GM12865 (cell line): ENCODE measurements around the gene FAS.

Experiments used
- DNase-seq: peaks from one replicate; pipeline ENCODE4 v3.0.0; 2010; ENCODE audit warnings: low read depth
- H3K4me3 ChIP-seq: 2 replicates; pipeline ENCODE4 v1.5.1; 2011; ENCODE audit warnings: mild to moderate bottlenecking, low read depth, low read length, control low read depth
- TF ChIP-seq, protein P1 (sequence below): IDR thresholded peaks from 2 replicates; pipeline ENCODE4 v1.5.1; 2011; ENCODE audit warnings: low read length, control low read depth, low read depth, inconsistent platforms; ENCODE audit not compliant: insufficient read depth; ENCODE audit errors: missing control alignments

The FAS gene

DNA sequence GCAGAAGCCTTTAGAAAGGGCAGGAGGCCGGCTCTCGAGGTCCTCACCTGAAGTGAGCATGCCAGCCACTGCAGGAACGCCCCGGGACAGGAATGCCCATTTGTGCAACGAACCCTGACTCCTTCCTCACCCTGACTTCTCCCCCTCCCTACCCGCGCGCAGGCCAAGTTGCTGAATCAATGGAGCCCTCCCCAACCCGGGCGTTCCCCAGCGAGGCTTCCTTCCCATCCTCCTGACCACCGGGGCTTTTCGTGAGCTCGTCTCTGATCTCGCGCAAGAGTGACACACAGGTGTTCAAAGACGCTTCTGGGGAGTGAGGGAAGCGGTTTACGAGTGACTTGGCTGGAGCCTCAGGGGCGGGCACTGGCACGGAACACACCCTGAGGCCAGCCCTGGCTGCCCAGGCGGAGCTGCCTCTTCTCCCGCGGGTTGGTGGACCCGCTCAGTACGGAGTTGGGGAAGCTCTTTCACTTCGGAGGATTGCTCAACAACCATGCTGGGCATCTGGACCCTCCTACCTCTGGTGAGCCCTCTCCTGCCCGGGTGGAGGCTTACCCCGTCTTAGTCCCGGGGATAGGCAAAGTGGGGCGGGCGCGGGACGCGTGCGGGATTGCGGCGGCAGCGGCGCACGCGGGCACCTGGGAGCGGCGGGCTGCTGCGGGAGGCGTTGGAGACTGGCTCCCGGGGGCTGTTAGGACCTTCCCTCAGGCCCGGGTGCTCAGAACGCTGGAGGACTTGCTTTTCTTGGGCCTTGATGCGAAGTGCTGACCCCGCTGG, at the start of gene FAS:
Gene FAS, plus strand, starts transcription at position 415 of the 777 bp plus-strand sequence. Its CDS starts 79 bp downstream, at position 494.
- TF ChIP-seq, protein P1, sequence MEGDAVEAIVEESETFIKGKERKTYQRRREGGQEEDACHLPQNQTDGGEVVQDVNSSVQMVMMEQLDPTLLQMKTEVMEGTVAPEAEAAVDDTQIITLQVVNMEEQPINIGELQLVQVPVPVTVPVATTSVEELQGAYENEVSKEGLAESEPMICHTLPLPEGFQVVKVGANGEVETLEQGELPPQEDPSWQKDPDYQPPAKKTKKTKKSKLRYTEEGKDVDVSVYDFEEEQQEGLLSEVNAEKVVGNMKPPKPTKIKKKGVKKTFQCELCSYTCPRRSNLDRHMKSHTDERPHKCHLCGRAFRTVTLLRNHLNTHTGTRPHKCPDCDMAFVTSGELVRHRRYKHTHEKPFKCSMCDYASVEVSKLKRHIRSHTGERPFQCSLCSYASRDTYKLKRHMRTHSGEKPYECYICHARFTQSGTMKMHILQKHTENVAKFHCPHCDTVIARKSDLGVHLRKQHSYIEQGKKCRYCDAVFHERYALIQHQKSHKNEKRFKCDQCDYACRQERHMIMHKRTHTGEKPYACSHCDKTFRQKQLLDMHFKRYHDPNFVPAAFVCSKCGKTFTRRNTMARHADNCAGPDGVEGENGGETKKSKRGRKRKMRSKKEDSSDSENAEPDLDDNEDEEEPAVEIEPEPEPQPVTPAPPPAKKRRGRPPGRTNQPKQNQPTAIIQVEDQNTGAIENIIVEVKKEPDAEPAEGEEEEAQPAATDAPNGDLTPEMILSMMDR: no peak
- H3K4me3 ChIP-seq: peak within 1 kb of the TSS; percentile 97
- peak; percentile 94 for DNase-seq

DNA sequence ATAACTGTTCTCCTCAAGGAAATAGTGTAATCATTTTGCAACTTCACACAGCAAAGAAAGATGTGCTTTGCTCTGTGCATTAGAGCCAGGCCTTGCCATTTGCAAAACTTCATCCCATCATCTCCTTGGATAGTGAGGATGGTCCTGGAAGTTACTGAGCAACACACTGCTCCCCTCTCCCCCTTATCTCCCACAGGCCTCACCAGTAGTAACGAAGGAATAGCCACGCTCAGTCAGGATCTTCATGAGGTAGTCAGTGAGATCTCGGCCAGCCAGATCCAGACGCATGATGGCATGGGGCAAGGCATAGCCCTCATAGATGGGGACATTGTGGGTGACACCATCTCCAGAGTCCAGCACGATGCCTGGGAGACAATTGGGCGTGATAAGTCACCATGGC, 49.6 kb upstream of the FAS start:
- H3K4me3 ChIP-seq: no peak overlapping the region
- TF ChIP-seq, protein P1: no peak
- DNase-seq: no peak

DNA sequence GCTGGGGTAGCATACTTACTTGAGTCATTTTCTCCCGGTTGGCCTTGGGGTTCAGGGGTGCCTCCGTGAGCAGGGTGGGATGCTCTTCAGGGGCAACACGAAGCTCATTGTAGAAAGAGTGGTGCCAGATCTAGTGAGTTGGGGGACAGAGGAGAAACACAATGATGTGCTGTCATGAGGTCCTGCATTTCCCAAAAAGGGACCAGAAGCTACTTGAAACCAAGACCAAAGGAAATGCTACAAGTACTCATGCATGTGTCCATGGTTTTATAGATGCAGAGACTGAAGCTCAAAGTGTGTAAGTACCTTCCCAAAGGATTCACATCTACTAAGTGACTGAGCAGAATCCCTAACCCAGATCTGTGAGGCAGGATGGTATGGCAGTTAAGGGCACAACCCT, 46.8 kb upstream of the FAS start:
- no peak for DNase-seq
- no peak overlapping the region for H3K4me3 ChIP-seq
- TF ChIP-seq, protein P1: no peak

DNA sequence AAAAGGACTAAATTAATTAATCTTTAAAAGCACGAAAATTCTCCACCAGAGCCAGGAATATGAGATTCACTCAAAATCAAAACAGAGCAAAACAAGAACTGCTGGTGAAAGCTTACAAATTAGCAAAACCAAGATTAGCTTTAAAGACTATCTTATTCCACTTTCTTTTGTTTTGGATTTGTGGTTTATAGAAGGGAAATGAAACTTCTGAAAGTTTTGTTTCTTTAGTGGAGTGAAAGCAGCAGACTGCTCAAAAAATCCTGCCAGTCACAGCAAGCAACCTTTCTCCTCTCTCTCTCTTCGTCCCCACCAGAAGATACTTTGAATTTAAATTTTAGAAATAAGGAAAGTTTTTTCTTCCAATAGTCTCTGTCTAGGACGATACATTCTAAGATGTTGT, 45.8 kb upstream of the FAS start:
- DNase-seq: peak; percentile 42
- H3K4me3 ChIP-seq: no peak overlapping the region
- TF ChIP-seq, protein P1: no peak

DNA sequence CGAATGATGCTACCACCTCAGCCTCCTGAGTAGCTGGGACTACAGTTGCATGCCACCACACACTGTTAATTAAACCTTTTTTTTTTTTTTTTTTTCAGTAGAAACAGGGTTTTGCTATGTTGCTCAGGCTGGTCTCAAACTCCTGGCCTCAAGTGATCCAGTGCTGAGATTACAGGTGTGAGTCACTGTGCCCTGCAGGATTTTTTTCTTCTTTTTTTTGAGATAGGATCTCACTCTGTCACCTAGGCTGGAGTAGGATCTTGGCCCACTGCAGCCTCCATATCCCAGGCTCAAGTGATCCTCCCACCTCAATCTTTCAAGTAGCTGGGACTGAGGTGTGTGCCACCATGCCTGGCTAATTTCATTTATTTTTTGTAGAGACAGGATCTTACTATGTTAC, 44.4 kb upstream of the FAS start:
- no peak overlapping the region for H3K4me3 ChIP-seq
- no peak for DNase-seq
- TF ChIP-seq, protein P1: no peak

DNA sequence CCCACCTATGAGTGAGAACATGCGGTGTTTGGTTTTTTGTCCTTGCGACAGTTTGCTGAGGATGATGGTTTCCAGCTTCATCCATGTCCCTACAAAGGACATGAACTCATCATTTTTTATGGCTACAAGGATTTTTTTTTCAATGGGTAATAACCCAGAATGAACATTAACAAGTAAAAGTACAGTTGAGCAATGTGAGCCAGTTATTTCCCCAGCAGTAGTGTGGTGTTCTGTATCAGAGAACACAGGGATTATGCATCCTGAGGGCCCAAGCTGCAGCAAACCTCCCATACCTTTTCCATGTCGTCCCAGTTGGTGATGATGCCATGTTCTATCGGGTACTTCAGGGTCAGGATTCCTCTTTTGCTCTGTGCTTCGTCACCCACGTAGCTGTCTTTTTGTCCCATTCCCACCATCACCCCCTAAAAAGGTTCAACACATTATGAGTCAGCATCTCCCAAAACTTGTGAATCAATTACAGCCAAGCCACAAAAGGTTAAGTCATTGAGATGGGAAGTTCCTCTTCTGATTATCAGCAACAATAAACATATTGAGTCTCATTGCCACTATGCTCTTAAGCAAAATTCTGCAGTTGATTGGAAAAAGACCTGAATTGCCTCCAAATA, 43.5 kb upstream of the FAS start:
- DNase-seq: no peak
- TF ChIP-seq, protein P1: no peak
- no peak overlapping the region for H3K4me3 ChIP-seq
